Loucy (cell line): Measurements from ENCODE around the gene GCSAML.

Experiments used
- H2AFZ ChIP-seq: fragments of 200-600 bp; sonication (generic); 2 replicates; pipeline ENCODE4 v1.6.0; 2016; ENCODE audit warnings: antibody characterized with exemption, mild to moderate bottlenecking, low read length, moderate library complexity
- H3F3A ChIP-seq: fragments of 200-600 bp; 2 replicates; pipeline ENCODE4 v1.6.0; 2016; ENCODE audit warnings: antibody characterized with exemption, low read depth, mild to moderate bottlenecking
- H3K27me3 ChIP-seq: fragments of 200-600 bp; sonication (generic); 2 replicates; pipeline ENCODE4 v1.6.1; 2014; ENCODE audit warnings: low read length, mild to moderate bottlenecking; ENCODE audit not compliant: insufficient read depth, poor library complexity, severe bottlenecking
- H3K36me3 ChIP-seq: fragments of 200-600 bp; sonication (generic); 2 replicates; pipeline ENCODE4 v1.6.1; 2016; ENCODE audit warnings: low read length; ENCODE audit not compliant: insufficient read depth
- H3K4me1 ChIP-seq: fragments of 200-600 bp; sonication (generic); 2 replicates; pipeline ENCODE4 v1.5.1; 2014; ENCODE audit warnings: low read length, mild to moderate bottlenecking; ENCODE audit not compliant: insufficient read depth, poor library complexity, severe bottlenecking
- H3K4me2 ChIP-seq: fragments of 200-600 bp; sonication (generic); 2 replicates; pipeline ENCODE4 v1.6.0; 2014; ENCODE audit warnings: antibody characterized with exemption, low read length, low read depth, mild to moderate bottlenecking; ENCODE audit not compliant: poor library complexity, severe bottlenecking
- H3K4me3 ChIP-seq: fragments of 200-600 bp; sonication (generic); 2 replicates; pipeline ENCODE4 v1.5.1; 2014; ENCODE audit warnings: low read length, mild to moderate bottlenecking, mixed read lengths; ENCODE audit not compliant: poor library complexity, severe bottlenecking
- H3K79me2 ChIP-seq: fragments of 200-600 bp; sonication (generic); 2 replicates; pipeline ENCODE4 v1.6.1; 2014; ENCODE audit warnings: low read length; ENCODE audit not compliant: insufficient read depth
- H3K9ac ChIP-seq: fragments of 200-600 bp; sonication (generic); 2 replicates; pipeline ENCODE4 v1.6.0; 2014; ENCODE audit warnings: mild to moderate bottlenecking, low read depth, low read length, moderate library complexity; ENCODE audit not compliant: poor library complexity, severe bottlenecking
- H3K9me2 ChIP-seq: fragments of 200-600 bp; sonication (generic); replicated peaks from 2 replicates; pipeline ENCODE4 v1.6.1; 2016; ENCODE audit warnings: low read depth, low read length, mixed read lengths
- H3K9me3 ChIP-seq: fragments of 200-600 bp; sonication (generic); 2 replicates; pipeline ENCODE4 v1.6.1; 2014; ENCODE audit warnings: mild to moderate bottlenecking, antibody characterized with exemption, low read length, low read depth; ENCODE audit not compliant: insufficient read depth
- H4K20me1 ChIP-seq: fragments of 200-600 bp; sonication (generic); 2 replicates; pipeline ENCODE4 v1.6.0; 2014; ENCODE audit warnings: antibody characterized with exemption, low read length, mild to moderate bottlenecking; ENCODE audit not compliant: insufficient read depth, poor library complexity, severe bottlenecking
- EZH2phosphoT487 ChIP-seq: fragments of 200-600 bp; IDR thresholded peaks from 2 replicates; pipeline ENCODE4 v1.6.1; 2018; ENCODE audit warnings: antibody characterized with exemption, mild to moderate bottlenecking, moderate library complexity, borderline replicate concordance
- TF ChIP-seq, protein P1 (sequence below): fragments of 200-600 bp; sonication (generic); conservative IDR thresholded peaks from 2 replicates; pipeline ENCODE4 v1.5.1; 2014; ENCODE audit warnings: mild to moderate bottlenecking, antibody characterized with exemption, low read length

Gene GCSAML

DNA sequence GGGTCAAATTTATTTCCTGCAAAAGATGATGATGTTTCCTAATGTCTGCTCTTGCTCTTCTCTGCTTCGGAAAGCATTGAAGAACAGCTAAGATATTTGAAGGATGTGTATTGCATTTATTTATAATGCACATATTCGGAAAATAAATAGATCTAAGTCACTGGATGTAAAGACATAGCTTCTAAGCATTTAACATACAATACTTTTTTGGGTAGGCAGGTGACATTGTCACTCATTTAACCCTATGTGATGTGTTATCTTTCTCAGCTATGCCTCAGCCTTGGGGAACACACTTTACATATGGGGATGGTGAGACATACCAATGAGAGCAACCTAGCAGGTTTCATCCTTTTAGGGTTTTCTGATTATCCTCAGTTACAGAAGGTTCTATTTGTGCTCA, 39.1 kb downstream of the GCSAML start, which contains the start of gene OR2G2:
Gene OR2G2, plus strand, starts transcription at position 301 of the 400 bp plus-strand sequence. Its CDS starts 0 bp downstream, at position 301.
- Histone ChIP-seq H3K4me1 (no peaks in the 10 kb centered on the region), H3K79me2 (no peaks in the 10 kb centered on the region), H3K9me3 (no peaks in the 10 kb centered on the region), H3K36me3 (no peaks in the 10 kb centered on the region), H3K27me3 (no peaks in the 10 kb centered on the region), H2AFZ (no peak within 1 kb of the TSS), H3K4me3 (no peak within 1 kb of the TSS), H3K9me2 (no peaks in the 10 kb centered on the region), H3K4me2 (no peak within 1 kb of the TSS), H3K9ac (no peak within 1 kb of the TSS), H3F3A (no peaks in the 10 kb centered on the region; the same call in 1 of the 2 replicates), H4K20me1 (no peaks in the 10 kb centered on the region)
- TF ChIP-seq, protein P1, sequence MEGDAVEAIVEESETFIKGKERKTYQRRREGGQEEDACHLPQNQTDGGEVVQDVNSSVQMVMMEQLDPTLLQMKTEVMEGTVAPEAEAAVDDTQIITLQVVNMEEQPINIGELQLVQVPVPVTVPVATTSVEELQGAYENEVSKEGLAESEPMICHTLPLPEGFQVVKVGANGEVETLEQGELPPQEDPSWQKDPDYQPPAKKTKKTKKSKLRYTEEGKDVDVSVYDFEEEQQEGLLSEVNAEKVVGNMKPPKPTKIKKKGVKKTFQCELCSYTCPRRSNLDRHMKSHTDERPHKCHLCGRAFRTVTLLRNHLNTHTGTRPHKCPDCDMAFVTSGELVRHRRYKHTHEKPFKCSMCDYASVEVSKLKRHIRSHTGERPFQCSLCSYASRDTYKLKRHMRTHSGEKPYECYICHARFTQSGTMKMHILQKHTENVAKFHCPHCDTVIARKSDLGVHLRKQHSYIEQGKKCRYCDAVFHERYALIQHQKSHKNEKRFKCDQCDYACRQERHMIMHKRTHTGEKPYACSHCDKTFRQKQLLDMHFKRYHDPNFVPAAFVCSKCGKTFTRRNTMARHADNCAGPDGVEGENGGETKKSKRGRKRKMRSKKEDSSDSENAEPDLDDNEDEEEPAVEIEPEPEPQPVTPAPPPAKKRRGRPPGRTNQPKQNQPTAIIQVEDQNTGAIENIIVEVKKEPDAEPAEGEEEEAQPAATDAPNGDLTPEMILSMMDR = no peak
- TF ChIP-seq EZH2phosphoT487 = no peak

DNA sequence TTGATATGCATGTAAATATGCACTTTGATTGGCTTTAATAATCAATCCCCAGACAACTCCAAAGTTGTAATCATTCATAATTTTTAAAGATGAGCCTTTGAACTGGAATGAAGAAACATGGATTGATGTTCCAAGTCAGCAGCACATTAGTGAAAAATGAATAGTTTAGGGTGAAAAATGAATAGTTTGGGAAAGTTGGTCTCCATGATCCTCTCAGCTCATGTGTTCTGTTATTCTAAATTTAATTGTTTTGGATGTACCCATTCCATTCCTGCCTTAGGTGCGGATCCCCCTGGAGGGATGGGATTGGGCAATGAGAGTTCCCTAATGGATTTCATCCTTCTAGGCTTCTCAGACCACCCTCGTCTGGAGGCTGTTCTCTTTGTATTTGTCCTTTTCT, 56.4 kb downstream of the GCSAML start, which contains the start of gene OR2G3:
Gene OR2G3, plus strand, starts transcription at position 301 of the 400 bp plus-strand sequence. Its CDS starts 0 bp downstream, at position 301.
- no peaks in the 10 kb centered on the region for H4K20me1 ChIP-seq
- H3K9me2 ChIP-seq = no peaks in the 10 kb centered on the region
- no peak within 1 kb of the TSS for H3K4me2 ChIP-seq
- no peak within 1 kb of the TSS for H3K4me3 ChIP-seq
- TF ChIP-seq, protein P1 = no peak
- TF ChIP-seq EZH2phosphoT487 = no peak
- H2AFZ ChIP-seq = no peak within 1 kb of the TSS
- H3K9me3 ChIP-seq = no peaks in the 10 kb centered on the region
- no peak within 1 kb of the TSS for H3K9ac ChIP-seq
- H3K79me2 ChIP-seq = no peaks in the 10 kb centered on the region
- no peaks in the 10 kb centered on the region for H3F3A ChIP-seq
- H3K36me3 ChIP-seq = no peaks in the 10 kb centered on the region
- no peaks in the 10 kb centered on the region for H3K27me3 ChIP-seq
- no peaks in the 10 kb centered on the region for H3K4me1 ChIP-seq

DNA sequence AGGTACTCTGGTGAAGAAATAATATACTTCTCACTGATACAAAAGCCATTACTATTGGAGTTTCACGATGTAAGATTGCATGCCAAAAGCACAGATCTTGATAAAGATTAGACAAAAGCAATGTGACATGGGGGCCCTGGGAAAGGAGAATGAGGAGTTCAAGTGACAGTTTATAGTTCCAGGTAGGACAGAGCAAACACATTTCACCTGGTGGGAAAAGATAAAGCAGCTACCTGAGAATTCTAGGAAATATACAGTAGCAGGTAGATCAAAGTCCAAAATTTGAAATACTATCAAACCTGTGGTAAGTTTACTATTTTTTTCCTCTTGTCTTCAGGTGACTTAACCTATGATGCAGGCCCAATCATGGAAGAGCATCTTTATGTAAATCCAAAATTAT, 64.5 kb downstream of the GCSAML start:
- no peaks in the 10 kb centered on the region for H3K36me3 ChIP-seq
- H3K9me3 ChIP-seq = no peaks in the 10 kb centered on the region
- TF ChIP-seq, protein P1 = no peak
- TF ChIP-seq EZH2phosphoT487 = no peak
- no peak overlapping the region for H3K4me3 ChIP-seq
- no peaks in the 10 kb centered on the region for H3F3A ChIP-seq
- H2AFZ ChIP-seq = no peak overlapping the region
- H3K4me2 ChIP-seq = no peak overlapping the region
- no peaks in the 10 kb centered on the region for H4K20me1 ChIP-seq
- no peaks in the 10 kb centered on the region for H3K4me1 ChIP-seq
- no peak overlapping the region for H3K9ac ChIP-seq
- H3K9me2 ChIP-seq = no peaks in the 10 kb centered on the region
- H3K79me2 ChIP-seq = no peaks in the 10 kb centered on the region
- no peaks in the 10 kb centered on the region for H3K27me3 ChIP-seq
